PC-9 (cell line): ENCODE data around the gene OTUD4.

Experiments
- EZH2 ChIP-seq: fragments of 200-600 bp; sonication (generic); IDR thresholded peaks from 2 replicates; pipeline ENCODE4 v1.8.0; 2017; ENCODE audit warnings: antibody characterized with exemption, low read depth
- TF ChIP-seq, protein P1 (sequence below): fragments of 200-600 bp; sonication (generic); conservative IDR thresholded peaks from 2 replicates; pipeline ENCODE4 v1.6.1; 2017; ENCODE audit warnings: mixed run types, antibody characterized with exemption, mild to moderate bottlenecking, moderate library complexity

DNA sequence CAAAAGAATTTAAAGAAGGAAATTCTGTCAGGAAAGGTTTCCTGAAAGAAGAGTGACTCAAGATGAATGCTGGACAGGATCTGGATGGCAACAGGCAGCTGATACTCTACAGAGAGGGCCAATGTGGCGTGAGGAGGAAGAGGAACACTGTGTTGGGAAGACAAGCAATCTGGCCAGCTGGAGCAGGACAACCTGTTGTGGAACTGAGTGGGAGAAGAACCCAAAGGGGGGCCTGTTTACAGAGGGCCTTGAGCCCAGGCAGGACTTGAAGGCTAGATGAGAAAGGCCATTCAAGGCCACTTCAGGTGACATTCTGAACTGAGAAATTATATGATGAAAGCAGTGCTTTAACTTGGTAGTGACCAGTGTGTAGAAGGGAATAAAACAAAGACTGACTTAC is 8.5 kb downstream of the OTUD4 start:
- TF ChIP-seq, protein P1, sequence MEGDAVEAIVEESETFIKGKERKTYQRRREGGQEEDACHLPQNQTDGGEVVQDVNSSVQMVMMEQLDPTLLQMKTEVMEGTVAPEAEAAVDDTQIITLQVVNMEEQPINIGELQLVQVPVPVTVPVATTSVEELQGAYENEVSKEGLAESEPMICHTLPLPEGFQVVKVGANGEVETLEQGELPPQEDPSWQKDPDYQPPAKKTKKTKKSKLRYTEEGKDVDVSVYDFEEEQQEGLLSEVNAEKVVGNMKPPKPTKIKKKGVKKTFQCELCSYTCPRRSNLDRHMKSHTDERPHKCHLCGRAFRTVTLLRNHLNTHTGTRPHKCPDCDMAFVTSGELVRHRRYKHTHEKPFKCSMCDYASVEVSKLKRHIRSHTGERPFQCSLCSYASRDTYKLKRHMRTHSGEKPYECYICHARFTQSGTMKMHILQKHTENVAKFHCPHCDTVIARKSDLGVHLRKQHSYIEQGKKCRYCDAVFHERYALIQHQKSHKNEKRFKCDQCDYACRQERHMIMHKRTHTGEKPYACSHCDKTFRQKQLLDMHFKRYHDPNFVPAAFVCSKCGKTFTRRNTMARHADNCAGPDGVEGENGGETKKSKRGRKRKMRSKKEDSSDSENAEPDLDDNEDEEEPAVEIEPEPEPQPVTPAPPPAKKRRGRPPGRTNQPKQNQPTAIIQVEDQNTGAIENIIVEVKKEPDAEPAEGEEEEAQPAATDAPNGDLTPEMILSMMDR: no peak
- no peak for TF ChIP-seq EZH2
